C4-2B (cell line): Measurements from ENCODE around the gene NPAS1.
"Not testable (repeated sequence)": the region's sequence is repeated elsewhere in the genome, so short reads cannot be mapped to it uniquely, and the experiment has no call there.

Experiments
- H3K27ac ChIP-seq: fragments of 450-650 bp; 2 replicates; pipeline ENCODE4 v1.5.1; 2017
- CTCF ChIP-seq: fragments of 450-650 bp; conservative IDR thresholded peaks from 2 replicates; pipeline ENCODE4 v1.5.1; 2017; ENCODE audit warnings: mild to moderate bottlenecking
- ZFX ChIP-seq: fragments of 450-650 bp; IDR thresholded peaks from 2 replicates; pipeline ENCODE4 v1.6.1; 2017

NPAS1 gene

DNA sequence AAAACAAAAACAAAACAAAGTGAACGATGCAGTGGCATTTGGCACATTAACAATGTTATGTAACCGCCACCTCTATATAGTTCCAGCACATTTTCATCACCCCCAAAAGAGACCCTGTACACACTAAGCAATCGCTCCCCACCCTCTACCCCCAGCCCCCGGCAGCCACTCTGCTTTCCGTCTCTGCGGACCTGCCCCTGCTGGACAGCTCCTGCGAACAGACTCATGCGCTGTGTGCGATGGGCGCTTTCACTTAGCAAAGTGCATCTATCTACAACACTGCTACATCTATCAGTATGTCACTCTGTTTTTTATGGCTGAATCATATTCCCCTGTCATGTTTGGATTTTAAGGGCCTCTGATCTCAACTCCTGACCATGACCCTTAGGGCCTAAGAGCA lies 53.9 kb downstream of the NPAS1 start:
- no peak for TF ChIP-seq ZFX
- no peak for TF ChIP-seq CTCF
- no peak overlapping the region for H3K27ac ChIP-seq

GRCh38 chr19:47074621-47075020 lies 55.0 kb downstream of the NPAS1 start:
- TF ChIP-seq ZFX = no peak
- TF ChIP-seq CTCF = no peak
- no peak overlapping the region for H3K27ac ChIP-seq

GRCh38 chr19:47075179-47075810 lies 55.7 kb downstream of the NPAS1 start:
- TF ChIP-seq CTCF (no peak), ZFX (no peak)
- H3K27ac ChIP-seq = no peak overlapping the region

DNA sequence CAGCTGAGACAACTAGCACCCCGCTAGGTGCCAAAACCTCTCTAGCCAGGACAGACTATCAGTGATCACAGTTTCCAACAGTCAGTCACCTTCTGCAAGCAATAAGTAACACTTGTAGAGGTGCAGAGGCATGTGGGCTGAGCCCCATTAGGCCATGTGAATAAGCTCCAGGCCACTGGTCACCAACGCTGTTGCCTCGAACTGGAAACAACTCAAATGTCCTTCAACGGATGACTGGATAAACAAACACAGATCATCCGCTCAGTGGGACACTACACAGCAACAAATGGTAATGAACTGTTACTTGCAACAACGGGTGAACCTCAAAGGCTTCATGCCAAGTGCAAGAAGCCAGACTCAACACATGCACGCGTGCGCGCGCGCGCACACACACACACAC lies 56.3 kb downstream of the NPAS1 start:
- TF ChIP-seq CTCF = no peak
- H3K27ac ChIP-seq = no peak overlapping the region

GRCh38 chr19:47078351-47078750 lies 58.7 kb downstream of the NPAS1 start:
- H3K27ac ChIP-seq = not testable (repeated sequence)

DNA sequence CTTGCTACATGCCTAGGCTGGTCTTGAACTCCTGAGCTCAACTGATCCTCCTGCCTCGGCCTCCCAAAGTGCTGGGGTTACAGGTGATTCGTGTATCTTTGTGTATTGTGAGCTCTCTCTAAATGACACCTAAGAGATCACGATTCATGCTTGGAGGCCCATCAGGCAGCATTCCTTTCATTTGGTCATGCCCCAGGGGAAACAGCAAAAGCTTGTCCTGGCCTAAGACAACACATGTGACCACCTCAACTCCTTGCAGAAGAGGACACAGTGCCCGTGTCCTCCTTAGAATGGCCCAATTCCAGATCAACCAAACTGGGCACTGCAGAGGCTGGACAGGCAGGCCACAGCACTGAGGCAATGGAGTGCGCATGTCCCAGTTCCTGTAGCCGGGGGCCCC lies 61.5 kb downstream of the NPAS1 start:
- TF ChIP-seq ZFX (no peak), CTCF (no peak)
- H3K27ac ChIP-seq = no peak overlapping the region

DNA sequence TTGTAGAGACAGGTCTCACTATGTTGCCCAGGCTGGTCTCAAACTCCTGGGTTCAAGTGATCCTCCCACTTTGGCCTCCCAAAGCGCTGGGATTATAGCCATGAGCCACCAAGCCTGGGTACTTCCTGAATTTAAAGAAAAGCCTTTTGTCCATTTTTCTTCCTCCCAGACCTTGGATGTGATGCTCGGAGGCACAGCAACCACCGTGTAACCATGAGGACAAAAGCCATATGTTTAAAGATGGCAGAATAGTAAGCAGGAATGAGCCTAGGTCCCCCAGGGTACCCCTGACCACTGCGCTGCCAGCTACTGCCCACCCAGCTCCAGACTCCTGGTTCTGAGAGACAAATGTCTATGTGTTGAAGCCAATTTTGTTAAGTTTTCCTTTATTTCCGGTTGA lies 62.9 kb downstream of the NPAS1 start:
- no peak overlapping the region for H3K27ac ChIP-seq
- TF ChIP-seq ZFX (no peak), CTCF (no peak)

GRCh38 chr19:47084879-47085439 lies 65.3 kb downstream of the NPAS1 start:
- no peak overlapping the region for H3K27ac ChIP-seq
- TF ChIP-seq ZFX (no peak), CTCF (no peak)
